ENCODE results near the gene OR5H2.
A peak's percentile ranks its signal among the peaks of the same experiment; 100 is the strongest.
"Not testable (repeated sequence)": the region's sequence is repeated elsewhere in the genome, so short reads cannot be mapped to it uniquely, and the experiment has no call there.

OR5H2 gene

GRCh38 chr3:98282205-98282604, at the start of gene OR5H2:
Gene OR5H2 (plus strand): TSS chr3:98282505. CDS start chr3:98282903, 398 bp downstream.
- no peak for DNase-seq (ENCODE audit: low read depth in 2 of 2)

GRCh38 chr3:98233468-98233867, 48.8 kb upstream of the OR5H2 start:
- DNase-seq (ENCODE audit: low read depth in 2 of 2) = no peak

GRCh38 chr3:98240131-98240530, 42.2 kb upstream of the OR5H2 start:
- DNase-seq (ENCODE audit: low read depth in 2 of 2) = no peak

GRCh38 chr3:98242155-98242554, 40.1 kb upstream of the OR5H2 start:
- no peak for DNase-seq (ENCODE audit: low read depth in 2 of 2)

GRCh38 chr3:98243843-98244242, 38.5 kb upstream of the OR5H2 start:
- no peak for DNase-seq (ENCODE audit: low read depth in 2 of 2)

- no peak for DNase-seq (ENCODE audit: low read depth in 2 of 2)
Observed at GRCh38 chr3:98246142-98246541, 36.2 kb upstream of the OR5H2 start.

- not testable (repeated sequence) for DNase-seq (ENCODE audit: low read depth in 2 of 2)
Observed at GRCh38 chr3:98256026-98256425, 26.3 kb upstream of the OR5H2 start.

GRCh38 chr3:98259707-98260106, 22.6 kb upstream of the OR5H2 start:
- no peak for DNase-seq (ENCODE audit: low read depth in 2 of 2)

GRCh38 chr3:98262046-98262445, 20.3 kb upstream of the OR5H2 start:
- no peak for DNase-seq (ENCODE audit: low read depth in 2 of 2)

- no peak for DNase-seq (ENCODE audit: low read depth in 2 of 2)
Observed at GRCh38 chr3:98263944-98264343, 18.4 kb upstream of the OR5H2 start, which contains the start of gene OR5H6. Gene OR5H6 (plus strand): TSS chr3:98264244. CDS start chr3:98264333, 89 bp downstream.

- no peak for DNase-seq (ENCODE audit: low read depth in 2 of 2)
Observed at GRCh38 chr3:98269846-98270245, 12.5 kb upstream of the OR5H2 start.

GRCh38 chr3:98272126-98272525, 10.2 kb upstream of the OR5H2 start:
- no peak for DNase-seq (ENCODE audit: low read depth in 2 of 2)

GRCh38 chr3:98274914-98275313, 7.4 kb upstream of the OR5H2 start:
- no peak for DNase-seq (ENCODE audit: low read depth in 2 of 2)

GRCh38 chr3:98290916-98291315, 8.6 kb downstream of the OR5H2 start:
- no peak for DNase-seq (ENCODE audit: low read depth in 2 of 2)

- DNase-seq (ENCODE audit: low read depth in 2 of 2) = no peak
Observed at GRCh38 chr3:98291332-98291957, 9.1 kb downstream of the OR5H2 start.

GRCh38 chr3:98322101-98322500, 39.8 kb downstream of the OR5H2 start:
- no peak for DNase-seq (ENCODE audit: low read depth in 2 of 2)

- DNase-seq (ENCODE audit: low read depth in 2 of 2) = no peak
Observed at GRCh38 chr3:98322686-98323085, 40.4 kb downstream of the OR5H2 start.

- no peak for DNase-seq (ENCODE audit: low read depth in 2 of 2)
Observed at GRCh38 chr3:98323425-98323824, 41.1 kb downstream of the OR5H2 start.

- no peak for DNase-seq (ENCODE audit: low read depth in 2 of 2)
Observed at GRCh38 chr3:98325055-98325454, 42.8 kb downstream of the OR5H2 start.

- DNase-seq (ENCODE audit: low read depth in 2 of 2) = no peak
Observed at GRCh38 chr3:98326105-98326893, 44.0 kb downstream of the OR5H2 start.

GRCh38 chr3:98326945-98327344, 44.6 kb downstream of the OR5H2 start:
- no peak for DNase-seq (ENCODE audit: low read depth in 2 of 2)

- no peak for DNase-seq (ENCODE audit: low read depth in 2 of 2)
Observed at GRCh38 chr3:98328933-98329332, 46.6 kb downstream of the OR5H2 start.

- DNase-seq (ENCODE audit: low read depth in 2 of 2) = peak; percentile 8 to 24
Observed at GRCh38 chr3:98329392-98330124, 47.3 kb downstream of the OR5H2 start.

All from stimulated activated CD4-positive, alpha-beta T cell treated with anti-CD3 and anti-CD28 coated beads, Interleukin-1b, Interleukin-23, amount 100 ng/mL, for 4 hours (primary cell).